ENCODE data around the gene WDR27.

- TF ChIP-seq POLR2A (IDR thresholded peaks at IDR 0.05) (no peak), CTCF (IDR thresholded peaks at IDR 0.05 in 4 of 5, conservative IDR thresholded peaks at IDR 0.05 in 1 of 5) (no peak)
Observed at GRCh38 chr6:169639653-169640278, 62.1 kb downstream of the WDR27 start.

All from gastrocnemius medialis (tissue), 4 donors.